Measurements from ENCODE around the gene XBP1.

The XBP1 gene

GRCh38 chr22:28817919-28818859 lies 17.8 kb upstream of the XBP1 start:
- TF ChIP-seq CTCF (IDR thresholded peaks at IDR 0.05; ENCODE audit: low read depth, low read length, missing control alignments), result no peak
- no peak for DNase-seq (ENCODE audit: low read depth)
- H3K4me3 ChIP-seq (ENCODE audit: low read depth, low read length), result no peak overlapping the region

GRCh38 chr22:28817064-28817463 lies 16.7 kb upstream of the XBP1 start:
- no peak overlapping the region for H3K4me3 ChIP-seq (ENCODE audit: low read depth, low read length)
- no peak for DNase-seq (ENCODE audit: low read depth)
- TF ChIP-seq CTCF (IDR thresholded peaks at IDR 0.05; ENCODE audit: low read depth, low read length, missing control alignments), result no peak

- DNase-seq (ENCODE audit: low read depth), result no peak
- H3K4me3 ChIP-seq (ENCODE audit: low read depth, low read length), result no peak overlapping the region
- TF ChIP-seq CTCF (IDR thresholded peaks at IDR 0.05; ENCODE audit: low read depth, low read length, missing control alignments), result no peak
Observed at GRCh38 chr22:28815729-28816128, 15.4 kb upstream of the XBP1 start.

- DNase-seq (ENCODE audit: low read depth), result no peak
- no peak overlapping the region for H3K4me3 ChIP-seq (ENCODE audit: low read depth, low read length)
- TF ChIP-seq CTCF (IDR thresholded peaks at IDR 0.05; ENCODE audit: low read depth, low read length, missing control alignments), result no peak
Observed at GRCh38 chr22:28815111-28815510, 14.7 kb upstream of the XBP1 start.

GRCh38 chr22:28813772-28814518 lies 13.6 kb upstream of the XBP1 start:
- TF ChIP-seq CTCF (IDR thresholded peaks at IDR 0.05; ENCODE audit: low read depth, low read length, missing control alignments), result no peak
- no peak for DNase-seq (ENCODE audit: low read depth)
- H3K4me3 ChIP-seq (ENCODE audit: low read depth, low read length), result no peak overlapping the region

GRCh38 chr22:28812516-28812915 lies 12.1 kb upstream of the XBP1 start:
- no peak overlapping the region for H3K4me3 ChIP-seq (ENCODE audit: low read depth, low read length)
- no peak for TF ChIP-seq CTCF (IDR thresholded peaks at IDR 0.05; ENCODE audit: low read depth, low read length, missing control alignments)
- DNase-seq (ENCODE audit: low read depth), result no peak

All from GM12864 (cell line).